Esophagus squamous epithelium (tissue), 4 donors: ENCODE results near the gene C11orf21.

Experiments
- CTCF ChIP-seq, 6 experiments: fragments of 450-650 bp in 4 of 6; fragments of 200-600 bp in 2 of 6; sonication (generic) in 2 of 6; IDR thresholded peaks; one replicate each; pipeline ENCODE4 v1.5.1; 2016 to 2019; ENCODE audit warnings: antibody characterized with exemption in 6 of 6, mild to moderate bottlenecking in 4 of 6, moderate library complexity in 4 of 6
- POLR2A ChIP-seq, 4 donors: fragments of 450-650 bp; IDR thresholded peaks; one replicate each; pipeline ENCODE4 v1.6.1; 2017; ENCODE audit warnings: antibody characterized with exemption in 4 of 4, mild to moderate bottlenecking in 4 of 4, moderate library complexity in 3 of 4

- TF ChIP-seq CTCF (IDR thresholded peaks at IDR 0.05) (no peak), POLR2A (IDR thresholded peaks at IDR 0.05) (no peak)
Observed at GRCh38 chr11:2306877-2307500, 5.3 kb upstream of the C11orf21 start.
